NCI-H226 (cell line): Measurements from ENCODE around the gene ABLIM1.

Source experiments
- DNase-seq: peaks from one replicate; pipeline ENCODE4 v3.0.0-alpha.2; 2015

ABLIM1 gene

DNA sequence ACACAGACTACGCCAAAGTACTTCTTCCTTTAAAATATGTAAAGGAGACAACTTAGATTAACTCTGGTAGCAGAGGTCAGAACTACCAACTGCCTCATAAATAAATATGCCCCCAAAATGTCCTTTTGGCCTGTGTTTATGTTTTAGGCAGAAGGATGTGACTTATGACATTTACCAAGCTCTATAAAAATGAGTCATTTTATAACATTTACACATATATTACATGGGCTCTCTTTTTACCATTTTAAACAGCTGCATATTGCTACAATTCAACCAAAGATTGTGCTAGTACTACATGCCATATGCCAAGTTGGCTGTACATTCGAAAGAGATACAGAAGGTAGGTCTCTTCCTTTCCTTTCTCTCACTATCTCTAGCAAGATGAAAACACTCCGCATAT is 12.4 kb downstream of the ABLIM1 start:
- DNase-seq, result no peak

DNA sequence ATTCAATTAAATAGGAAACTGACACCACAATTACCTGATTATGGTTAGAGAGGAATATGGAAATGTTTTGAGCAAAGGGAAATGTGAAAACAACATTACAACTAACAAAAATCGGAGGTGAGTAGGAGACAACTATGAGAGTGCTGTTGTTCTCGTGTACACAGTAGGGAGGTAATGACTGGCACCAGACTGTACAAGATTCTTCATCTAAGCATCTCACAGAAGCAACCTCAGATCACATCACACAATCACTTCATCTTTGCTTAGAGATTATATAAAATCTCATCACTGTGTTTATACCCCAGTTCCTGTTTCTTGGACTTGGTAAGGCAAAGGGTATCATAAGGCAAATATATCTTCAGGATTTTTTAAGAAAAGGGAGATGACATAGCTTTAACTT is 14.9 kb downstream of the ABLIM1 start:
- no peak for DNase-seq

DNA sequence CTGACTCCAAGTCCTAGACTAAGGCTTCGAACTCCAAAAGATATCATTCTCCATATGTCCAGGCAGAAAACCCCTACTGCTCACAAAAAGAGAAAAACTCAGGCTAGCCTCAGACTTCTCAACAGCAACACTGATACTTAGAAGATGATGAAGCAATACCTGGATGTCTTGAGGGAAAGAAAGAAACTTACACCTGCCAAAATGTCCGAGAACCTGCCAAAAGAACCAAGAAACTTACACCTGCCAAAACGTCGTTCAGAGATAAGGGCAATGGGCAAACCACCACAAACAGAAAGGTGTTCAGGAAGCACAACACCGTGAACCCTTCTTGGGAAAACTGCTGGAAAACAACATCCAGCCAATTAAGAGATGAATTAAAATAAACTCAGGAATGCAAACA is 15.3 kb downstream of the ABLIM1 start:
- no peak for DNase-seq

DNA sequence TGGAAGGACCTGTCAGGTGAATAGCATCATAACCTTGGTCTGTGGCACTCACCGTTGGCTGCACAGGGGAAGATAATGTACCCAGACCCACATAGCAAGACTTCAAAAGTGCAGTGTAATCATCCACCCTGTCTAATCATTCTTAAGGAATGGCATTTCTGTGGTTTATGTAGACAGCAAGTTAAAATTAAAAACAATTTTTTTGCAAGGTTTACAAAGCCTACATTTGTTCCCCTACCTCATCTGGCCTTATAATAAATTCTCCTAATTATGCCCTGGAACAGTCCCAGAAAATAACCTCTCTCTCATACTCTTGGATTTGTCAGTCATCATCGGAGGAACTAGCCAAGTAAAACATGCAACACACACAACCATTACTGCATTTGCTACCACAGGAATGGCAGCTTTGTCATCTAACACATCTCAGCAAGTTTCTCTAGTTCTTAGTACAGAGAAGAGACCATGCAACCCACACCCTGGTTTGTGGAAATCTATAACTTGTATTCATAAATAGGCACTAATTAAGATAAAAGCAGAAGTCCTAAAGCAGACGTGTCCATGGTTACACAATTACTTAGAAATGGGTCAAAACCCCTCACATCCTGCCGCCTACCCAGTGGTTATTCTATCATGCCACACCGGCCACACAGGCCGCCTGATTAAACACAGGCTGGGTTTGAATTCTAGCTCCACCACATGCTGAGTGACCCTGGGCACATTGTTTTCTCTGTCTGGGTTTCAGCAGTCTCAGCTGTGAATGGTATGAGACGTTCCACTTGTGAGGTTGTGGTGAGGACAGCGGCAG is 19.1 kb downstream of the ABLIM1 start:
- peak; percentile 13 for DNase-seq

DNA sequence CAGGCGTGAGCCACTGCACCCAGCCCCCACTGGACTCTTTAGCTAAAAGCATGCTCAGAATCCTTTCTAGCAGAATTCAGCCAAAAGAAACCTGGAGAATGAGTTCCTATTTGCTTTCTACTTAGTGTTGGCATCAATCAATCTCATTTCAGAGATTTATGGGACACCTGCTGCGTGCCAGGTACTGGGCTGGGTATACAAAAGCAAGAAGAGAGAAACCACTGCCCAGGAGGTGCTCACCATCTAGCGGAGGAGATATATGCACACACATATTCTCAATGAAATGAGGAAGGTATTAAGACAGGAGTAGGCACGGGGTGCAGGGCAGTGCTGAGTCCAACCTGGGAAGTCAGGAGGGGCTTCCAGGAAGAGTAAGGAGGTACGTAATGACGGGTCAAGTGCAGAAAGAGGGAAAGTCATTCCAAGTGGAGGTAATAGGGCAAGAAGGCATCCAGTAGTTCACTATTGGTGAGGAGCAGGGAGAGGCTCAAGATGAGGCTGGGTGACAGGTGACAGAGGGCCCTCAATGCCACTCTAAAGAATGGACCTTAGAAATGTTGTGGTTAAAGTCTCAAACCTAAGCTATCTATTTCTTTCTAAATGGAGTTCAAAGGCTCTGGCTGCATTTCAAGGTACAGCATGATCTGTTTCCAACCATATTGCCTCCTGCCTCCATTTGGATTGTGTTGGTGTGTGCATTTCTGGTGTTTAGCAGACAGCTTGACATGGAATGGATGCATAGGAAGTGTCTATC is 22.1 kb downstream of the ABLIM1 start:
- DNase-seq, result no peak

DNA sequence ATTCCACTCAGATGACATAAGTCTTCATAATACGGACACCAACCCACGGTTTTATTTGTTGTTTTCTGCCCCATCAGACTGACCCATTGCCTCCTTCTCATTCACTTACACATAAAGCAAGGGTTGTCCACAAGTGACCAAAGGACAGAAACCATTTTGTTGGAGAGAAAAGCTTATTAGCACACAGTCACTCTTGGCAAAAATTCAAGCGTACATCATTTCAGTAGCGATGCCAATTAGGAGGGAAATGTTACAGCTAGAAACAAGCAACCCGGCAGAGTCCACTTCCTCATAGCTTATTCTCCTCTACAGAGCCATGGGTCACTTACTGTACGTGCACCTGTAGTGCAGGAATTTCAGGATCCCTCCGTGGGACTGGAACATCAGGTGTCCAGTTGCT is 23.0 kb downstream of the ABLIM1 start:
- no peak for DNase-seq

DNA sequence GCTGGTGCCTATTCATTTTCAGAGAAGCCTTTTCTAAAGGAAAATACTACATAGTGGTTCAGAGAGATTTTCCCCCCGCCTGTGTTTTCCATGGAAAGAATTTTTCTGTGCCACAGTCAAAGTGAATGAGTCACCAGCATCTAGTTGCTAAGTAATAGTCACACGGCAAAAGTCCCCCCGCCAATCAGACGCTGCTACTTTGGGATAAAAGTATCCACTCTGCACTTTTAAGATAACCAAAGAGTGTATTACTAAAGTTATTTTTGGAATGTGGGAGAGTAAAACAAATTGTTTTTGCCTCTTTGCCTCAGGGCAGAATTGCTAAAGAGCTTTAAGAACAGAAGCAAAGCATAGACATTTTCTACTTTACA is 23.5 kb downstream of the ABLIM1 start:
- peak; percentile 90 for DNase-seq

DNA sequence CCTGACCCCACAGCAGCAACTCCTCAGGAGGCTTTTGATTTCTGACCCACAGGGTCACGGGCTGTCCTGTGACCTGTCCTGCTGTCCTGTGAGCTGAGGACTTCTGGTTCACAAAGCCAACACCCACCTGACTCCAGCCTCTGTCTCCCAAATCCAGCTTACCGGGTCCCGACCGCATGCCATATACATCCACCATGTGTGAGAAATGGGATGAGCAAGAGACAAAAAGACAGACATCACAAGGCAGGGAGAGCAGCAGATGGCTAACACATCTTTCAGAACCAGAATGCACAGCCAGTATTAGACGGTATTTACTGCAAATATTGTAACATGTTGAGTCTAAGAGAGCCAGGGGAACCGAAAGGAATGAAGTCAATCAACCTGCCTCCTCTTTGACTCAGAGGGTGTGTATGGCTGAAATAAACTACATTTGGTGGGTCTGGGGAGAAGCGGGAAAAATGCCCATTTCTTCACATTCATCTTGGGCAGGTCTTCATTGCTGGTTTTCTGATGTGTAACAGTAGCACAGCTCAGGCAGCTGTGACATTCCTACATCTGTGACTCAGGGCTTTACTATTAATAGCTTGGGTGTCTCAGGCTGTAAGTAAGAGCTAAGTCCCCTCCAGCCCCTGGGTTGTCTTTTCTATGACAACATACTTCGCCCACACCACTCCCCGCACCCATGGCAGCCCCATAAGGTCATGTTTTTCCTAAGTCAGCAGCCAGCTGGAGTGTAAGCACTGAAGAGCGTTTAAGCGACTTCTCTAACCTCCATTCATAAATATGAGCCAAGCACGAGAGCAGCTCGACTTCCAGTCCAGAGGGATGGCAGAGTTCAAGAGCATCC is 25.0 kb downstream of the ABLIM1 start:
- DNase-seq, result no peak

DNA sequence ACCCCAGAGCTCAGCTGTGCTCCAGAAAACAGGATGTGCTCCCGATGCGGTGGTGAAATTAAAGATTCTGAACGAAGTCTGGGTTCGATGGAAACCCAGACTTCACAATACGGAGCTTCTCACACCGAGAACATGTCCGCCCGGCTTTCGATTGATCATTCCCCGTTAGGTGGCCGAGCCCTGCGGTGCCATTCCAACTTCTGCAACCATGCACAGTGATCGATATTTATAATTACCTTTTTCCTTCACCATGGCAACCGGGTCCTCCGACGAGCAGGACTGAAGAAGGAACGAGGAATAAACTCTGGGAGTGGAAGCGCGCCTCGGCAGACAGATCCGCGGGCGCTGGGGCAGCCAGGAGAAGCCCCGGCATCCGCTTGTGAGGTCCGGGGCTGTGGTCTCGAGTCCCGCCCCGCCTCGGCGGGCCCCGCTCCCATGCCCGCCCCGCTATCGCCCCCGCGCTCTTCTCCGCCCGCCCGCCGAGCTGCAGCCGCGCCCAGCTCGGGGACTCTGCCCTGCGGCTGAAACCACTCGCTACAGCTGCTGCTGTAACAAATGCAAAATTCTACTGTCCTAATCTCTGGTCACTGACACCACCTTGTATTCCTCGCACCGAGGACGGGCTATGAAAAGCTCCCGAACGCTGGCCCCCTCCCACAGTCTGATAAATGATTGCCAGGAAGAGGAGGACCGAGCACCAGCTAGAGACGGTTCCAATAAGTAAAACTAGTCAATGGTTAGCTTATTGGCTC is 26.2 kb downstream of the ABLIM1 start:
- no peak for DNase-seq

DNA sequence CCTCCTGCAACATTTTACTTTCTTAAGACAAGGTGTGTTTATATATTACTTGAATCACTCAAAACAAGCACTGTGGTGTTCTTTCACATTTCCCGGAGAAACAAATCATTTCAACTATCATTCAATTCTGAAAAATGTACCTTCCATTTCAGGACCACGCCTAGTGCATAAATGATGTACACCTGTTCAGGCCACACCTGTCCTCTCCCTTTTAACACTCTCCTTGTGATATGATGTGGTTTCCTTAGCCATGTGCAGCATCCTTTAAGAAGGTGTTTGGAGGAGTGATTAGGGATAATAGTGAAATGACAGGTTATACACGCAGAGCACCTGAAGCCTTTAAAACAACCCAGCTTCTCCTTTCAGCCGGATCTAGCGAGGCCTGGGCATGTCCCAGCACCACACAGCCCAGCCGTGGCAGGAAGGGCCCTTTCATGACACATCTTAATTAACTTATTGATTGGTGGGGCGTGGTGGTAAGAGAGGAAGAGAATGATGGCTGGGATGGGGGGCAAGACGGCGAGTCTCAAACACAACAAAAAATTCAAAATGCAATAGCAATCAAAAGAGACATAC is 26.9 kb downstream of the ABLIM1 start:
- no peak for DNase-seq

DNA sequence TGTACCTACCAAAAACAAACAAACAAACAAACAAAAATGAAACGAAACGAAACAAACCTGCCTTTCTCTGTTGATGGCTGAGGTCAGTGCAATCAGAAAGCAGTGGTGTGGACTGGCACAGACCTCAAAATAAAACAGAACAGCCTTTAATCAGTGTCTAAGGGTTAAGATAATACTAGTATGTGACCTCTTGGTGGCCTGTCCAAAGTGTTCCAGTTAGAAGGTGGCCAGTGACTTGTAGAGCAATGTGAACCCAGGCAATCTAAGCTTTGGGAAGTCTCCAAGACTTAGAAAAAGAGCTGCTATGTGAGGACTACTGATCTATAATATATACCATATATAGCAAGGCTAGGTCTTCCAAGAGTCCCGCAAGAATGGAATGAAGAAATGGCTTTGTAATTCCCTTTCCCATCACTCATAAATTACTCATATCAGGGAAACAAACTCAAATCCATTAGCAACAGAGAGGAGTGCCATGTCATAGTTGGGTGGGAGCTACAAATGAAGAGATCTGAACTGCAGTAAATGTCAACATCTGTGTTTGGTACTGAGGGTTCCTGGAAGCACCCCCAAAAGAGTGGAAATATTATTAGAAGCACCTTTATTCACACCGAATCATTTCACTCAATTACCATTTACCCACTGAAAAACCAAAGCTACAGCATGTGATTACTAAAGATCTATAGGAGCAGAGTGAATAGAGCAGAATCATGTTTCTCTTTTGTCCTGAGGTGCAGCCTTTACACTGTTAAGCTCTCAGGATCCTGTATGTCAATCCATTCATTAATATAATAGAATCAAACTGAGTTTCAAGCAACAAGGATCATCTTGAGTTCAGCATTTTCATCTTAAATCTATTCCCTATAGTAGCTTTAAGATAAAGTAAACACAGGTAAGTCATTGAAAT is 28.0 kb downstream of the ABLIM1 start:
- no peak for DNase-seq

DNA sequence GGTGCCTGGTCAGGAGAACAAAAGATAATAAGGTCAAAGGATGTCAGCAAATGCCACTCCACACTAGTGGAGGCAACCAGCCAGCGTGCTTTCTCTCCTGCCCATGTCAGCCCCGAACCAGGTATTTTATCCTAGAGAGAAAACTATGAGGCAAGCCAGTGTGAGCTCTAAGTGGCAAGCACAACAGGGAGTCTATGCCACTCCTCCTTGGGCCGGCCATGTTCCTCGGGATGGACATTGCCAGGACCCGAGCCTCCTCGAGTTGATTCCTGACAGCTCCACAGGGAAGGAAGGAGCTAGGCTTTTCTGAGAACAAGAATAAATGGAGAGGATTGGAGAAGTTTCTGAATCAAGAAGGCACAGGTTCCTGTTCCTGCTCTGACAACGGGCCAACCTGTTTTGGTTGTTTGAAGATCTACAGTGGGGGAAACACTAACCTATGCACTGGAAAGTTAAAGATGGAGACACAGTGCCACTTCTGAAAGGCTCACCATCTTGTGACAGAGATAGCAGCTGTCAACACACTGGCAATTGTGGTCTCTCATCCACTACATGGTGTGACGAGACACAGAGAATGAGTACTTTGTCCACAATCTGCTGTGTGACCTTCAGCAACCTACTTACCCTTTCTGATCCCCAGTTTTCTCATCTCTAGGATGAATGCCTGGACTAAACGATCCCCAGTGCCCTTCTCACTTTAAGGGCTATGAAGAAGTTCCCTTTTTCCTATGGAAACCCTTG is 28.8 kb downstream of the ABLIM1 start:
- DNase-seq, result no peak

DNA sequence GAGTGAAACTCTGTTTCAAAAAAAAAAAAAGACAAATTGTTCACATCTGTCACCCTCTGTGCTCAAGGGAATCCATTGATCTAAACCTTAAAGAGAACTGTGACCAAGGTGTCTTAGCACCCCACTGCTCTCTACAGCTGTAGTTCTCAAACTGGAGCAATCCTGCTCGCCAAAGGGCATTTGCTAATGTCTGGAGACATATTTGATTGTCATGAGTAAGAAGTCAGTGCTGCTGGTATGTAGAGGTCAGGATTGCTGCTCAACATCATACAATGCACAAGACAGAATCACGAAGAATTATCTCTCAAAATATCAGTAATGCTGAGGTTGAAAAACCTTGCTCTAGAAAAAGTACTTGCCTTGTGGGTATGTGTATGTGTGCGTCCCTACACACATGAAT is 30.0 kb downstream of the ABLIM1 start:
- DNase-seq, result no peak

DNA sequence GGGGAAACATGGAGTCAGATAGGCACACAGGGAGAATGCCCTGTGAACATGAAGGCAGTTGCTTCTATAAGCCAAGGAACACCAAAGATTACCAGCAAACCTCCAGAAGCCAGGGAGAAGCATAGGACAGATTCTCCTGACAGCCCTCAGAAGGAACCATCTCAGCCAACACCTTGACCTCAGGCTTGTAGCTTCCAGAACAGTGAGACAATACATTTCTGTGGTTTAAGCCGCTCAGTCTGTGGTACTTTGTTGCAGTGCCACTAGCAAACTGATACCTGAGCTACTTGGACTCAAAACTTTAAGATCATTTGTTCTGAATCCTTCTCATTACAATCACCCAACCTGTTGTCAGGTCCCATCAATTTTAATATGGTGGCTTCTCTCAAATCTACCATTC is 31.2 kb downstream of the ABLIM1 start:
- DNase-seq, result no peak

DNA sequence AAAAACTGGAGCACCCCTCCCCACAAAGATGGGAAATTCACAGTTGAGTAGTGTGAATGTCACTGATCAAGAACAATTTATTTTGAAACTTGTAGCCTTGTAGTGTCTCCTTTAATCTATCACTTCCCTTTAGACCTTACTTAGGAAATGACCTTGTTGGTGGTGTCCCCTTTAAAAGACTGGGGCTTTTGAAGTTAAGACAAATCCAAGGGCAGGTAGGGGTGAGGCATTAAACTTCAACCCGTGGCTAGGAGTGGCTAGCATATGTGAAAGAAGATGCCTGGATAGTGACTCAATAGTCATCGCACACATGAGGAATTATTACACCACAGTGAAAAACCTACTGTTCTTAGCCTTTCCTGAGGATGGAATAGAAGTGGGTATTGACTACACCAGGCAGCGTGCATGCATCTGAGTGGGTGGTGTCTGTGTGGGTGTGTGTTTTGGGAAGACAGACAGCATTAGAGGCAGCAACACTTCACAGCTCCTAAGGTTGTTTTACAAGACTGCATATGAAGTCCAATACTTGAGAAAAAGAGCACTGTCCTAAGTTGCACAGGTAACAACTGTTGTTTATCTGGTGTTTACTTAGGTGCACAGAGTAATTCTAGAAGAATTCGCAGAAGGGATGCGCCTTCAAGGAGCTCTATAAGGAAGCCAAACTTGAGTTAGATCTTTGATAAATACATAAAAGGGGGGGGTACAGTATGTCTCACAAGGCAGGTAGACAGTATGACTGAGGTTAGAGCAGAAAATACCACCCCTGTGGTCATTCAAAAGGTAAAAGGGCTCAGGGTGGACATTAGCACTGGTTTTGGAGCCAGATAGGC is 32.9 kb downstream of the ABLIM1 start:
- peak; percentile 54 for DNase-seq

DNA sequence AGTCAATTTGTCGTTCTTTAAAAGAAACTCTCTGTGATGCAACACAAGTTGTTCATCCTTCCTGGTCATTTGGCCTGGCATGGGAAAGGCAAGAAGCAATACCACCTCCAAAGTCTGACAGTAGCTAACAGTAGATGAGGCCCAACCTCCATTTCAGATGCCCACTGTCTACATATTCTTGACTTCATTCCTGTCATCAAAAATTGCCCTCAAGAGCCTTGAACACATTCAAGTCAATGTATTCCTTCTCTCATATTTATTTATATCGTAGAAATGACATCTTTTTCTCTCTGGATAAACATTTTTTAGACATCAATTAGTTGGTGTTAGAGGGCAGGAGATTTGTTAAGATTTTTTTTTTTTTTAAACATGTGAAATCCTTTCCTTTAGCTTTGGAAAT is 33.7 kb downstream of the ABLIM1 start:
- DNase-seq, result no peak

DNA sequence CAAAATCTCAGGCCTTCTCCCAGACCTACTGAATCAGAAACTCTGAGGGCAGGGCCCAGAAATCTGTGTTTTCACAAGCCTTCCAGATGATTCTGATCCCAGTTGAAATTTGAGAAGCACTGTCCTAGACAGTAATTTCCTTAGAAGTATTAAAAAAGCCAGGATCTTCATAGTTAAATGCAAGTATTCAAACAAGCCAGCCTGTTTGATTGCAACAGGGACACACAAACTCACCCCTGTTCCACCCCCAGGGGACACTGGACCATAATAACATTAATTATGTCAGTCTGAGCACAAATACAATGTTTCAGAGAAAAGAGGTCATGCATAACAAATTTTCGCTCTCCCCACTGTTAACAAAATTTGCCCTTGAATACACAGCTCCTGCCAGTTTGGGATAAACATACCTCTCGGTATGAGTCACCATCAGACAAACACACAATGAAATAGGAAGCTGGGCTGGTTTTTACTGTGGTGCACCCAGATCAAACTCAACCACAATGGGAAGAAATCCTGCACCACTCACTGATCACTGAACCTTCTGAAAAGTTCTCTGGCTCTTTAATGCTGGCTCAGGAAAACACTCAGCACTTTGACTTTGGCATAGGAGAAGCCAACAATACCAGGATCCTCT is 34.3 kb downstream of the ABLIM1 start:
- peak; percentile 69 for DNase-seq

DNA sequence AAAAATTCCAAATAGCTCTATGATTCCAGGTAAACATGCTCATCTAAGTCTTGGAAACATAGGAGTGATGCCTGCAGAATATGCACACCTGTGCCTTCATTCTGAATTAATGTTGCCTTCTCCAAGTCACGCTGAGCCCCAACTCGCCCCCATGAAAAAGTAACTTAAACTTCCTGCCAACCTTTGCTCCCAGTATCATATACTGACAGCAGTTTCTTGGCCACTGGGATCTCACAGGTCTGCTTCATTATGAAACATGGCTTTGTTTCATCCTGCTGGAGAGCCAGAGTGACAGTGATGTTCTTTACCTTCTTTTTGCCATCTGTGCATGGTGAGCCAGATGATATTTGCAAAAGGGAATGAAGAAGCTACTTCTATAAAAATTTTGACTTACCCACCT is 34.9 kb downstream of the ABLIM1 start:
- DNase-seq, result no peak

DNA sequence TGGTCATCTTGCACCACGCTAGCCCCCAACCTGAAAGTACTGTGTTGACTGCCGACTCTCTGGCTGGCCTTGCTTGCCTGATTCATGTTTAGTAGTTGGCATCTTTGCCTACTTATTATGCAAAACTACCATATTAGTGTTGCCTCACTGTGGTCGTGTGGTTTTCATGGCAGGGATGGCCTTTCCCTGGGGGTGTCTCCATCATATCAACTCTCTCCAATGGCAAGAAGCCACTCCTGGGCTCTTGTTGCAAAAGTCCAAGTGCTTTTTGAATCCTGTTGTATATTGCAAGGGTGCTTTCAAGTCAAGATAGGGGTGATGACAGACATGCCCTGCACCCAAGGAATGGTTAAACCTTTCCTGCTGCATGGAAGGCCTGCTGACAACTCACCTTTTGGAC is 39.4 kb downstream of the ABLIM1 start:
- DNase-seq, result no peak
